GM19328 (cell line): Measurements from ENCODE around the gene PNCK.

ENCODE experiments used
- ATAC-seq: cut with Tn5 transposase; IDR thresholded peaks from one replicate; pipeline ENCODE4 v1.9.1; 2021; ENCODE audit warnings: mild to moderate bottlenecking, moderate library complexity; ENCODE audit not compliant: unreplicated experiment

Gene PNCK

DNA sequence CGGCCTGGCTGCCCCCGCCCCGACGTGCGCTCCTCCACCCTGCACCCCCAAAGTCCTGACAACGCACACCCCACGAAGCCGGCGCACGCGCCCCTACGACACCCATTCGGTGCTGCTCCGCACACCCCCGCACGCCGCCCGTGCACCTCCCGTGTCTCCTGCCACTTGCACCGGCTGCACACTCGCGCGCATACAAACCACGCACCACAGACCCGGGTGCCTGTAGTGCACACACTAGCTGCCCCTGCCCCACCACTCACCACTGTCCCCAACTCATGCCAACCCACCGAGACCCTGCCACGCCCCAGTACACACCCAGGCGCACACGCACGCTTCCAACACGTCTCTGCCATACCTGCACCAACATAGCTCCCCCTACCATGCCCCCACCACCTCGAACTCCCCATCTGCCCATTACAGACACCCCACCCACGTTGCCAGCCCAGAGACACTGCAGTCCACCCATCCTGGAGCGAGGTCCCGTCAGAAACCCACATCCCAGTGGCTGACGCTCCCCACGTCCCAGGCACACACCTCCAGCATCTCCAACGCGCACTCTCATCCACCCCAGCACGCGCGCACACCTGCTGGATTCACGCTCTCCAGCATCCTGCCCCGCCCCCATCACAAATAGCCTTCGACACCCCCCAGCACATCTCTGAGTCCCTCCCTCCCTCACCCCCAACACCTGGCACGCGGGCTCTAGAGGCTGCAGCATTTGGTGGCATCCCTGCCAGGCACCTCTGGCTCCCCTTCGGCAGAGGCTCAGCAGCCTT, 30.8 kb downstream of the PNCK start:
- ATAC-seq, result no peak

DNA sequence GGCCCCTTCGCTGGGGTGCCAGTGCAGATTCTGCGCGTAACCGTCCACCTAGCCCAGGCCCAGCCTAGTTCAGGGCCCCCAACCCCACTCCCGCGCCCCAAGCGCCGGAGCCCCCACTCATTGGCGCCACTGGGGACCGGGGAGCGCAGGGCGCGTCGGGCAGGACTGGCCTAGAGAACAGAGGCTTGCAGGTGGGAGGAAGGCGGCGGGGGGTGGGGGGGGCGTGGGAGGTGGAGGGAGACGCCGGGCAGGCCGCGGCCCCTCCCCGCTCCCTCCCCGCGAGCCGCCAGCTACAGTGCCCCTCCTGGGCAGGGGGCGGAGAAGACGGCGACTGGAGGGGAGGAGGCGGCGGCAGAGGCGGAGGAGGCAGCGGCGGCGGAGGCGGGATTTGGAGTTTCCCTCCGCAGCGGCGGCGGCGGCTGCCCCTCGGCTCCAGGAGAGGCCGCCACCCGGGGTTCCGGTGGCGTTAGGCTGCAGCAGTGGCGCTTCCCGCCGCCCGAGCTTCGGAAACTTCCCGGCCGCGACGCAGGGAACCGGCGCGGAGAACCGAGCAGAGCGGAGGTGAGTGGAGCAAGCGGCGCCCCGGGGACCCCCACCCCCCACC, 31.5 kb downstream of the PNCK start:
- no peak for ATAC-seq

- ATAC-seq, result no peak
These were observed 32.0 kb downstream of the PNCK start for GRCh38 chrX:153641627-153642026.

DNA sequence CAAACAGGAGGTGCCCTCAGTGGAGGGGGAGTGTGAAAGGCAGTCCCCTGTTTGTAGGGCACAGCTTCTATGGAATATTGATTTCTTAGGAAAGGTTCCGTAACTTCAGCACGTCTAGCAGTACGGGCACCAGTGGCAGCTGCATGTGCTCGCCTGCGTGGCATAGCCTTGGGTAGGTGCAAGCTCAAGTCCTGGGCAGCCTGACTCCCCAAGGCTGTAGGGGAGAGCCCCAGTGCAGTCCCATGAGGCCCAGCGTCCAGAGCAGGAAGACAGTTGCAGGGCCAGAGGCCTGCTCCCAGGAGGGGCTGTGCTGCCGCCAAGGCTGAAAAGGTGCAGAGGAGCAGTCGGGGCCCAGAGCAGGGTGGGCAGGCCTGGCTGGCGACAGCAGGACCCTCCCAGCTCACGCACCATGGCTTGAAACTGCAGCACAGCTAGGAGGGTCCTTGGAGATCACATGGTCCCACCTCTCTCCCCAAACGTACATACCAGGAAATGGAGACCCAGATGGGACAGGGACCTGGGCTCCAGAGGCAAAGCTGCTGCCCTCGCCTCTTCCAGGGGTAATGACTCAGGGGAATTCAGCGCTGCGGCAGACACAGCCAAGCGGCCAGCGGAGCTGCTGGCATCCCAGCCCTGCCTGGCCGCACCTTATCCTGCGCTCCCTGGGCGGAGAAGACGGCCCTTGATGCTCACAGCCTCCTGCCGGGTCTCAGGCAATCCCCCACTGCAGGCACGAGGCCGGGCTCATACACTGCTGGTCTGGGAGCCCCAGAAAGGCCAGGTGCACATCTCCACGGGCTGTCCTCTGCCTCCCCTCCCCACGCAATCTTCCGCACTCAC, 32.7 kb downstream of the PNCK start:
- ATAC-seq, result no peak

- ATAC-seq, result no peak
These were observed 33.4 kb downstream of the PNCK start for GRCh38 chrX:153640045-153640686.

- ATAC-seq, result no peak
These were observed 34.2 kb downstream of the PNCK start for GRCh38 chrX:153639177-153640044.

GRCh38 chrX:153638436-153639176, 35.0 kb downstream of the PNCK start:
- no peak for ATAC-seq

GRCh38 chrX:153638041-153638371, 35.6 kb downstream of the PNCK start:
- ATAC-seq, result no peak

GRCh38 chrX:153637121-153638040, 36.2 kb downstream of the PNCK start:
- ATAC-seq, result no peak

- ATAC-seq, result no peak
These were observed 36.9 kb downstream of the PNCK start for GRCh38 chrX:153636716-153637115.

- ATAC-seq, result no peak
These were observed 37.6 kb downstream of the PNCK start for GRCh38 chrX:153635788-153636668.

DNA sequence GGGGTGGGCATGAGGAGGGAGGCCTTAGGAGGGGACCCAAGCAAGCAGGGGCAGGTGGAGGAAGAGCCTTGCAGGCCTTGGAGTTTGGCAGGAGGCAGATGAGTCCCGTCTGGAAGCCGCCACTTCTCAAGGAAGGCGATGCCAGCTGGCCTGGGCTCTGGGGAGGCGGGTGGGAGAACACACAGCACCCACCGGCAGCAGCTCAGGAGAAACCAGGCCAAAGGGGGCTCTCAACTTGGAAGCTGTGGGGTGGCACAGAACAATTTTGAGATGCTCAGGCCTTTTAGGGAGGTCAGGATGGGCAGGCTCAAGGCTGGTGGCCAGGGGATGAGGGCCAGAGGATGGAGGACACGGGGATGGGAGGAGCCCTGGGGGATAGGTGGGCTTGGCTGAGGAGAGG, 38.2 kb downstream of the PNCK start:
- no peak for ATAC-seq

GRCh38 chrX:153634832-153635231, 38.8 kb downstream of the PNCK start:
- ATAC-seq, result no peak

DNA sequence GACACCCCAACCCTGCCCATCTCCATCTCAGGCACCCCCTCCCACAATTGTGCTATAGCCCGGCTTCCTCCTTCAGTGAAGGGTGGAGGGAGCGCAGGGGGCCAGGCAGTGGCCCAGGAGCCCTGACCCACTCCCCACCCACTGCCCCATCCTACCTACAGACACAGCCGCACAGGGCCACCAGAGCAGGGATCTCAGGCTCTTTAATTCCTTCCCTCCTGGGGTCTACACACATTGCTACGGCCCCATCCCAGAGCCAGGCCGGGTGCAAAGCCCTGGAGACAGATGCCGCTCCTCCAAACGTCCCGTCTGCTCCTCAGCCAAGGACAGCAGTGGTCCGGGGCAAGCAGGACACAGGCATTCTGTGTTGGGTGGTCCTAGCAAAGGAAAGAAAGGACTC, 39.4 kb downstream of the PNCK start:
- no peak for ATAC-seq

GRCh38 chrX:153633607-153634180, 39.9 kb downstream of the PNCK start:
- no peak for ATAC-seq

DNA sequence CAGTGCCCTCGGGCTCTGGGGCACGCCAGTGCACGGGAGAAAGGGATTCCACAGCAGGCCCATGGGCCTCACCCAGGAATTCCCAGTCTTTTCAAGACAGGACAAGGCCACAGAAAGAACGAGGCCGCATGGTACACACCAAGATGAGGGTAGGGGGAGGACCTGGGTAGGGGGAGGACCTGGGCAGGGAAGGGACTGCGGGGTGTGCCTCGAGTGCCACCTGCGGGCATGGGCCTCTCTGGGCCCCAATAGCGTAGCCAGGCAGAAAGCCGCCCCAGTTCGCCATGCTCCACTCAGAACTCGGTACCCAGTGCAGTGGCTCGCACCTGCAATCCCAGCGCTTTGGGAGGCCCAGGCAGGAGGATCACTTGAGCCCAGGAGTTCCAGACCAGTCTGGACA, 40.6 kb downstream of the PNCK start:
- ATAC-seq, result no peak

DNA sequence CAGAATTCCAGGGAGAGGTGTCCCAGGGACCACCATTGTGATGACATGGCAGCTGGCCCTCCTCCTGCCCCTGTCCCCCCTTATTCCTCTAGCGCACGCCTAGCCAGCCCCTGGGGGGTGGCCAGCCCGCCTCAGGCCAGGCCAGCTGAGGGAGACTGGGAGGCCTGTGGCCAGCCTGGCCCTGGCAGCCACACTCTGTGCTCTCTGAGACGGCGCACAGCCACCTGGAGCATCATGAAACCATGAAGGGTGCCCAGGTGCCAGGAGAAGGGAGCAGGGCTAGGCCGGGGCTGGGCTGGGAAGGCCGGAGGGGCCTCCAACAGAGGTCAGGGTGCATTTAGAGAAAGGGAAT, 41.0 kb downstream of the PNCK start:
- ATAC-seq, result no peak
